Smooth muscle cell (in vitro differentiated cells): ENCODE measurements around the gene GALNT2. TPM values are rescaled to one million over a fixed set of nuclear protein-coding genes. Genes with fewer than 3 reads are reported as not detected.

ENCODE experiments used
- DNase-seq: peaks from one replicate; lab custom pipeline; 2025; ENCODE audit not compliant: unreplicated experiment; lab: John Stamatoyannopoulos, UW
- H2AFZ ChIP-seq: fragments of 200-600 bp; sonication (generic); 2 replicates; pipeline ENCODE4 v1.6.0; 2016; ENCODE audit warnings: antibody characterized with exemption, low read depth, mild to moderate bottlenecking
- H3F3A ChIP-seq: fragments of 200-600 bp; sonication (generic); 2 replicates; pipeline ENCODE4 v1.6.0; 2017; ENCODE audit warnings: antibody characterized with exemption, low read depth
- H3K27ac ChIP-seq: fragments of 200-600 bp; sonication (generic); 2 replicates; pipeline ENCODE4 v1.5.1; 2016; ENCODE audit warnings: low read depth, mild to moderate bottlenecking
- H3K27me3 ChIP-seq: fragments of 200-600 bp; sonication (generic); 2 replicates; pipeline ENCODE4 v1.6.1; 2016; ENCODE audit warnings: low read depth, mild to moderate bottlenecking
- H3K36me3 ChIP-seq: fragments of 200-600 bp; sonication (generic); 2 replicates; pipeline ENCODE4 v1.5.1; 2016; ENCODE audit warnings: low read depth
- H3K4me1 ChIP-seq: fragments of 200-600 bp; sonication (generic); 2 replicates; pipeline ENCODE4 v1.5.1; 2016; ENCODE audit warnings: low read depth
- H3K4me2 ChIP-seq: fragments of 200-600 bp; sonication (generic); 2 replicates; pipeline ENCODE4 v1.6.0; 2016; ENCODE audit warnings: mild to moderate bottlenecking
- H3K4me3 ChIP-seq: fragments of 200-600 bp; sonication (generic); 2 replicates; pipeline ENCODE4 v1.5.1; 2016; ENCODE audit warnings: mild to moderate bottlenecking
- H3K79me2 ChIP-seq: fragments of 200-600 bp; sonication (generic); 2 replicates; pipeline ENCODE4 v1.6.0; 2016; ENCODE audit warnings: low read depth, mild to moderate bottlenecking
- H3K9ac ChIP-seq: fragments of 200-600 bp; sonication (generic); 2 replicates; pipeline ENCODE4 v1.6.0; 2016; ENCODE audit warnings: low read depth
- H3K9me3 ChIP-seq: fragments of 200-600 bp; sonication (generic); replicated peaks from 2 replicates; pipeline ENCODE4 v1.5.1; 2016; ENCODE audit warnings: low read depth
- H4K20me1 ChIP-seq: fragments of 200-600 bp; sonication (generic); 2 replicates; pipeline ENCODE4 v1.6.0; 2016; ENCODE audit warnings: low read depth
- WGBS: methylation state at CpG from one replicate; pipeline ENCODE4 v1.1.7; 2016; ENCODE audit warnings: low lambda C conversion rate; 5-methylcytosine and 5-hydroxymethylcytosine counted together
- polyA plus RNA-seq: library from polyadenylated mRNA; unstranded; fragments of >200 nt; fragmentation: Nextera tagmentation; extraction: Ambion mirVana; gene quantifications from 2 replicates; pipeline ENCODE4 v1.2.1, GENCODE V29; 2016
- total RNA-seq: library from RNA; depleted of rRNA; stranded (reverse); fragments of >200 nt; gene quantifications from 2 replicates; pipeline ENCODE4 v1.2.3, GENCODE V29; 2014
- TF ChIP-seq, protein P1 (sequence below): fragments of 200-600 bp; sonication (generic); IDR thresholded peaks from 2 replicates; pipeline ENCODE4 v1.5.1; 2017; ENCODE audit warnings: borderline replicate concordance, mild to moderate bottlenecking, antibody characterized with exemption; ENCODE audit not compliant: insufficient read depth, poor library complexity, severe bottlenecking

GALNT2 gene
- total and polyA plus RNA-seq, 2 experiments from 2014 or later: 76.4 to 152 TPM

DNA sequence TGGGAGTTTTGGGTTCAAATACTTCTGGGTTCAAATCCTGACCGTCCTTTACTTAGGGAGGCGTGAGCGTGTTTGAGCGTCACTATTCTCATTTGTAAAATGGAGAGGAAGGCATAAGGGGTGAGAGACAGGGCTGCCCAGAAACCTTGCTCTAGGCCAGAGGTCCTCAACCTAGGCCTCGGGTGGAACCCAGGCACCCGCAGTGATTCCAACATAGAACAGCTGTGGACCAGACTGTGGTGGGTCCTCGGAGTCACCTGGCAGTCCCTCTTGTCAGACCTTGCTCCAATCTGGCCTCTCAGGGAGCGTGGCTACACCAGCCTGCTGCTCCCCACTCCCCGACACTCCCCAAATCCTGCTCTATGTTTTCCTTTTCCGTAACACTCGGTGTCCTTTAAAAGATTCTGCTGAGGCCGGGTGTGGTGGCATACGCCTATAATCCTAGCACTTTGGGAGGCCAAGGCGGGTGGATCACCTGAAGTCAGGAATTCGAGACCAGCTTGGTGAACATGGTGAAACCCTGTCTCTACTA, 242.7 kb downstream of the GALNT2 start:
- Histone ChIP-seq H3K4me2 (no peak overlapping the region), H3K27ac (no peak overlapping the region), H3K9ac (no peak overlapping the region), H4K20me1 (no peaks in the 10 kb centered on the region), H3F3A (no peaks in the 10 kb centered on the region), H2AFZ (no peak overlapping the region), H3K27me3 (no peaks in the 10 kb centered on the region), H3K9me3 (no peaks in the 10 kb centered on the region), H3K4me1 (no peaks in the 10 kb centered on the region), H3K36me3 (no peaks in the 10 kb centered on the region), H3K79me2 (no peaks in the 10 kb centered on the region), H3K4me3 (no peak overlapping the region)
- DNase-seq: no peak
- TF ChIP-seq, protein P1, sequence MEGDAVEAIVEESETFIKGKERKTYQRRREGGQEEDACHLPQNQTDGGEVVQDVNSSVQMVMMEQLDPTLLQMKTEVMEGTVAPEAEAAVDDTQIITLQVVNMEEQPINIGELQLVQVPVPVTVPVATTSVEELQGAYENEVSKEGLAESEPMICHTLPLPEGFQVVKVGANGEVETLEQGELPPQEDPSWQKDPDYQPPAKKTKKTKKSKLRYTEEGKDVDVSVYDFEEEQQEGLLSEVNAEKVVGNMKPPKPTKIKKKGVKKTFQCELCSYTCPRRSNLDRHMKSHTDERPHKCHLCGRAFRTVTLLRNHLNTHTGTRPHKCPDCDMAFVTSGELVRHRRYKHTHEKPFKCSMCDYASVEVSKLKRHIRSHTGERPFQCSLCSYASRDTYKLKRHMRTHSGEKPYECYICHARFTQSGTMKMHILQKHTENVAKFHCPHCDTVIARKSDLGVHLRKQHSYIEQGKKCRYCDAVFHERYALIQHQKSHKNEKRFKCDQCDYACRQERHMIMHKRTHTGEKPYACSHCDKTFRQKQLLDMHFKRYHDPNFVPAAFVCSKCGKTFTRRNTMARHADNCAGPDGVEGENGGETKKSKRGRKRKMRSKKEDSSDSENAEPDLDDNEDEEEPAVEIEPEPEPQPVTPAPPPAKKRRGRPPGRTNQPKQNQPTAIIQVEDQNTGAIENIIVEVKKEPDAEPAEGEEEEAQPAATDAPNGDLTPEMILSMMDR: no peak
- WGBS: 93% methylated on average over 15 of the region's 15 CpGs

DNA sequence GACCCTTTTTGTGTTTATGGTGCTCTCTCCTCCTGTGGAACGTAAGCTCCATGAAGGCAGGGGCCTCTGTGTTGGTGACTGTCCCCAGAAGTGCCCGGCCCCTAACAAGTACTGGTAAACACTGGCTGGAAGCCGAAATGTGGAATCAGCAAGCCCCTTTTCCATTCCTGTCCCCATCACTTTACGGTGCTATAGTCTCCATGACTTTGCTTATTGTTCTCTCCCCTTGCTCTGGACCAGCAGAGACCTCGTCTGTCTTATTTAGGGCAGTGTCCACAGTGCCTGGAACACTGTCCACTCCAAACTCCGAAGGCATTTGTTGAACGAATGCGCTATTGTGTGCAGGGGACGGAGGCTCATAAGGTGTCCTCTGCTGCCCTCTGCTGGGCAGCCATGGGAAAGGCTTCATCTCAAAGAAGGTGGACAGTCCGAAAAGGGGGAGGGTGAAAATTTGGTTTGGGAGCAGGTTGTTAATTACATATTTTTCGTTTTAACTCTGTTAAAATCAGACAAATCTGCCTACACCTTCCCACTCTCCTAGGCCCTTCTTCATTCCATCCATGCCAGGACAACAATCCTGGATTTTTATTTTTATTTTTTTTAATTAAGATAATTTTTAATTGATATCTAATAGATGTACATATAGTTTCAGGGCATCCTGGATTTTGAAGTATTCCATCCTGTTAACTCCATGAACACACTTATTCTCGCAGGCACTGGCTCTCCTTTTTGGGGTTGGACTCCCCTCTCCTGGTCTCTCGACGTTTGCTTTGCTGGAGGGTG, 243.5 kb downstream of the GALNT2 start:
- Histone ChIP-seq H3K27ac (no peak overlapping the region), H3K79me2 (no peaks in the 10 kb centered on the region), H3K27me3 (no peaks in the 10 kb centered on the region), H3K9ac (no peak overlapping the region), H3K4me3 (no peak overlapping the region), H4K20me1 (no peaks in the 10 kb centered on the region), H3F3A (no peaks in the 10 kb centered on the region), H3K36me3 (no peaks in the 10 kb centered on the region), H2AFZ (no peak overlapping the region), H3K4me1 (no peaks in the 10 kb centered on the region), H3K4me2 (no peak overlapping the region), H3K9me3 (no peaks in the 10 kb centered on the region)
- 35% methylated on average over 14 of the region's 14 CpGs for WGBS
- peak; percentile 22 for DNase-seq
- TF ChIP-seq, protein P1: peak; percentile 97

DNA sequence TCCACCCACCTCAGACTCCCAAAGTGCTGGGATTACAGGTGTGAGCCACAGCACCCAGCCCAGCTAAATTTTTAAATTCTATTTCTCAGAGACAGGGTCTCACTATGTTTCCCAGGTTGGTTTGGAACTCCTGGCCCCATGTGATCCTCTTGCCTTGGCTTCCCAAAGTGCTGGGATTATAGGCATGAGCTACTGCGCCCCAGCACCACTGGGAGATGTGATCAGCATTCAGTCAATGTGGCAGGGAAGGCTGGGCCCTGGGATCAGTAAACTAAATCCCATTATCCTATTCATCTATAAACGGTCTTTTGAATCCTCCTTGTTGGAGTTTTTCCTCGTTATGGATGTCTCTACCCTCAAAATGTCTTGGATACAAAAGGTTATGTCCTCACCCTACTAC, 245.6 kb downstream of the GALNT2 start:
- H3K4me1 ChIP-seq: no peaks in the 10 kb centered on the region
- no peak overlapping the region for H3K9ac ChIP-seq
- no peaks in the 10 kb centered on the region for H3K79me2 ChIP-seq
- H4K20me1 ChIP-seq: no peaks in the 10 kb centered on the region
- no peaks in the 10 kb centered on the region for H3K9me3 ChIP-seq
- no peak overlapping the region for H3K27ac ChIP-seq
- no peak overlapping the region for H3K4me2 ChIP-seq
- TF ChIP-seq, protein P1: no peak
- DNase-seq: no peak
- H3F3A ChIP-seq: no peaks in the 10 kb centered on the region
- no peak overlapping the region for H2AFZ ChIP-seq
- 79% methylated on average over 3 of the region's 3 CpGs for WGBS
- H3K27me3 ChIP-seq: no peaks in the 10 kb centered on the region
- H3K4me3 ChIP-seq: no peak overlapping the region
- H3K36me3 ChIP-seq: no peaks in the 10 kb centered on the region
